GM12892 (cell line): ENCODE measurements around the gene UVRAG.

Experiments used
- POLR2A ChIP-seq: IDR thresholded peaks from 2 replicates; pipeline ENCODE4 v1.6.1; 2011; ENCODE audit warnings: low read depth, low read length, control low read depth
- POLR2AphosphoS5 ChIP-seq: IDR thresholded peaks from 2 replicates; pipeline ENCODE4 v1.6.1; 2011; ENCODE audit warnings: low read depth, low read length, control low read depth

GRCh38 chr11:75812542-75813040, 2.4 kb upstream of the UVRAG start:
- no peak for TF ChIP-seq POLR2AphosphoS5
- no peak for TF ChIP-seq POLR2A
